ENCODE measurements around the gene MVB12B. TPM values are rescaled to one million over a fixed set of nuclear protein-coding genes. Genes with fewer than 3 reads are reported as not detected.

MVB12B gene
- total and polyA plus RNA-seq, 2 of the 4 experiments (the other 2 are of a cell fraction) = 2.0 to 4.0 TPM

- H2AFZ ChIP-seq (replicated peaks; ENCODE audit: low read length, poor library complexity) = no peak overlapping the region
These were observed 39.3 kb upstream of the MVB12B start for GRCh38 chr9:126287166-126287866.

More at GRCh38 chr9:126287166-126287866, 39.3 kb upstream of the MVB12B start:
- no peak overlapping the region for H4K5ac ChIP-seq (ENCODE audit: low read depth, low read length)
- no peak overlapping the region for H3K23ac ChIP-seq (ENCODE audit: low read depth, low read length)
- no peak overlapping the region for H3K4me3 ChIP-seq (ENCODE audit: insufficient read depth, low read depth, low read length)
- no peak overlapping the region for H4K91ac ChIP-seq (ENCODE audit: insufficient read depth, low read depth, low read length)
- ChIA-PET CTCF (no interaction called here), POLR2A (ENCODE audit: unreplicated experiment) (no interaction called here)
- H3K14ac ChIP-seq (replicated peaks; ENCODE audit: low read depth, low read length) = no peak overlapping the region
- H3K27me3 ChIP-seq (ENCODE audit: control insufficient read depth, insufficient read depth, low read length) = peaks cover 17% of the 10 kb centered on the region
- BruUV-seq (replicated peaks) = no TSS peak
- no peak overlapping the region for H2BK20ac ChIP-seq (ENCODE audit: low read depth, low read length)
- H4K8ac ChIP-seq (ENCODE audit: low read depth in 2 of 2, low read length in 2 of 2) = no peak overlapping the region
- H3K9me1 ChIP-seq (ENCODE audit: insufficient read depth, low read length) = no peaks in the 10 kb centered on the region
- in situ Hi-C loops (cut with MboI; ENCODE audit: low sequenced_read_pairs) = no loop called here
- H2AK5ac ChIP-seq (ENCODE audit: low read depth, low read length) = no peak overlapping the region
- no peak overlapping the region for H3K9ac ChIP-seq (ENCODE audit: low read depth, low read length)
- H3K4me1 ChIP-seq (ENCODE audit: control insufficient read depth, insufficient read depth, low read length) = no peaks in the 10 kb centered on the region
- H2AK9ac ChIP-seq (replicated peaks; ENCODE audit: low read depth, low read length, poor library complexity) = no peak overlapping the region
- intact Hi-C loops (cut with micrococcal nuclease) = no loop called here
- no peak overlapping the region for H3K27ac ChIP-seq (ENCODE audit: insufficient read depth, low read length)
- no peaks in the 10 kb centered on the region for H3K36me3 ChIP-seq (ENCODE audit: control insufficient read depth, insufficient read depth, low read length)
- no CpG with 5 or more reads among the region's 6 CpGs for WGBS, 2 experiments (ENCODE audit: extremely low coverage in 2 of 2, insufficient read length in 1 of 2)
- H2BK5ac ChIP-seq (ENCODE audit: low read depth, low read length, poor library complexity, severe bottlenecking) = no peak overlapping the region
- dilution Hi-C loops (cut with HindIII; ENCODE audit: low sequenced_read_pairs, unreplicated experiment) = no loop called here
- TF ChIP-seq MAFK (IDR thresholded peaks at IDR 0.05; ENCODE audit: low read depth, low read length) (no peak), USF2 (IDR thresholded peaks at IDR 0.05; ENCODE audit: low read depth, low read length) (no peak), POLR2A (IDR thresholded peaks at IDR 0.05; ENCODE audit: low read depth, low read length) (no peak), MXI1 (IDR thresholded peaks at IDR 0.05; ENCODE audit: borderline replicate concordance, low read depth, low read length) (no peak), NFE2L2 (IDR thresholded peaks at IDR 0.05; ENCODE audit: low read depth, low read length) (no peak), CEBPB (IDR thresholded peaks at IDR 0.05; ENCODE audit: low read depth, low read length) (no peak), MAZ (IDR thresholded peaks at IDR 0.05; ENCODE audit: borderline replicate concordance, low read depth, low read length) (no peak)
- TF ChIP-seq, protein P1, sequence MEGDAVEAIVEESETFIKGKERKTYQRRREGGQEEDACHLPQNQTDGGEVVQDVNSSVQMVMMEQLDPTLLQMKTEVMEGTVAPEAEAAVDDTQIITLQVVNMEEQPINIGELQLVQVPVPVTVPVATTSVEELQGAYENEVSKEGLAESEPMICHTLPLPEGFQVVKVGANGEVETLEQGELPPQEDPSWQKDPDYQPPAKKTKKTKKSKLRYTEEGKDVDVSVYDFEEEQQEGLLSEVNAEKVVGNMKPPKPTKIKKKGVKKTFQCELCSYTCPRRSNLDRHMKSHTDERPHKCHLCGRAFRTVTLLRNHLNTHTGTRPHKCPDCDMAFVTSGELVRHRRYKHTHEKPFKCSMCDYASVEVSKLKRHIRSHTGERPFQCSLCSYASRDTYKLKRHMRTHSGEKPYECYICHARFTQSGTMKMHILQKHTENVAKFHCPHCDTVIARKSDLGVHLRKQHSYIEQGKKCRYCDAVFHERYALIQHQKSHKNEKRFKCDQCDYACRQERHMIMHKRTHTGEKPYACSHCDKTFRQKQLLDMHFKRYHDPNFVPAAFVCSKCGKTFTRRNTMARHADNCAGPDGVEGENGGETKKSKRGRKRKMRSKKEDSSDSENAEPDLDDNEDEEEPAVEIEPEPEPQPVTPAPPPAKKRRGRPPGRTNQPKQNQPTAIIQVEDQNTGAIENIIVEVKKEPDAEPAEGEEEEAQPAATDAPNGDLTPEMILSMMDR (conservative IDR thresholded peaks at IDR 0.05; ENCODE audit: low read depth, low read length) = no peak
- H3K4ac ChIP-seq (ENCODE audit: low read depth, low read length) = no peak overlapping the region
- ATAC-seq (ENCODE audit: low read depth) (no peak), DNase-seq (no peak)
- H4K20me1 ChIP-seq (ENCODE audit: insufficient read depth, low read length) = no peaks in the 10 kb centered on the region
- no peak overlapping the region for H3K18ac ChIP-seq (ENCODE audit: low read depth, low read length)
- no peak overlapping the region for H2BK120ac ChIP-seq (ENCODE audit: low read depth, low read length)
- no peak overlapping the region for H2BK15ac ChIP-seq (ENCODE audit: low read depth, low read length)
- no peak overlapping the region for H3K4me2 ChIP-seq (ENCODE audit: low read depth, low read length)
- H3K79me1 ChIP-seq (ENCODE audit: low read depth in 1 of 2, low read length in 2 of 2) = no peaks in the 10 kb centered on the region
- H3K9me3 ChIP-seq (ENCODE audit: control insufficient read depth, insufficient read depth, low read length) = no peaks in the 10 kb centered on the region
- H3K56ac ChIP-seq (ENCODE audit: extremely low read depth, insufficient read depth, low read length) = no peak overlapping the region
